Panc1 (cell line): Measurements from ENCODE around the gene SLC35F2. TPM values are rescaled to one million over a fixed set of nuclear protein-coding genes. Genes with fewer than 3 reads are reported as not detected.

Experiments used
- ATAC-seq: fragments of 200-7000 bp; cut with Tn5 transposase; 2 replicates; pipeline ENCODE4 v1.9.1; 2020; ENCODE audit warnings: mild to moderate bottlenecking, moderate library complexity
- BruUV-seq: library from RNA; stranded (reverse); fragments of 400-500 nt; replicated peaks from 2 replicates; lab custom pipeline; 2021; lab: Mats Ljungman, UMichigan
- CTCF ChIA-PET: fragments of 300-600 bp; sonication (Branson Sonifier 250); formaldehyde crosslinking; loops from one replicate; lab custom pipeline; 2022; ENCODE audit warnings: antibody characterized with exemption; lab: Charles Lee
- POLR2A ChIA-PET: fragments of 300-600 bp; sonication (Branson Sonifier 250); formaldehyde crosslinking; loops from one replicate; lab custom pipeline; 2022; ENCODE audit warnings: antibody characterized with exemption; lab: Charles Lee
- DNase-seq: peaks from one replicate; pipeline ENCODE4 v3.0.0-alpha.2; 2010; ENCODE audit warnings: low read depth, low spot score
- H3K27ac ChIP-seq: 2 replicates; pipeline ENCODE4 v1.5.1; 2011; ENCODE audit warnings: mild to moderate bottlenecking, low read length, inconsistent platforms
- H3K27me3 ChIP-seq: fragments of 200-500 bp; sonication (Bioruptor generic); 2 replicates; pipeline ENCODE4 v1.6.0; 2014; ENCODE audit warnings: low read length, inconsistent platforms; ENCODE audit not compliant: control insufficient read depth, insufficient read depth
- H3K36me3 ChIP-seq: fragments of 200-500 bp; sonication (Bioruptor generic); 2 replicates; pipeline ENCODE4 v1.5.1; 2014; ENCODE audit warnings: inconsistent platforms, mild to moderate bottlenecking, low read length, moderate library complexity; ENCODE audit not compliant: control insufficient read depth, insufficient read depth
- H3K4me1 ChIP-seq: 2 replicates; pipeline ENCODE4 v1.5.1; 2011; ENCODE audit warnings: inconsistent platforms, mild to moderate bottlenecking, low read length, moderate library complexity; ENCODE audit not compliant: control insufficient read depth, insufficient read depth
- H3K4me3 ChIP-seq, 2 experiments: 2 replicates each; pipeline ENCODE4 v1.5.1; 2011 to 2012; ENCODE audit warnings: low read depth in 2 of 2, low read length in 2 of 2, mild to moderate bottlenecking in 2 of 2, inconsistent platforms in 1 of 2, moderate library complexity in 1 of 2
- H3K9me3 ChIP-seq: fragments of 200-500 bp; sonication (Bioruptor generic); 2 replicates; pipeline ENCODE4 v1.5.1; 2014; ENCODE audit warnings: low read depth, mild to moderate bottlenecking, inconsistent platforms, low read length, moderate library complexity; ENCODE audit not compliant: control insufficient read depth, insufficient read depth
- POLR2AphosphoS5 ChIP-seq: IDR thresholded peaks from 2 replicates; pipeline ENCODE4 v1.6.1; 2012; ENCODE audit warnings: mild to moderate bottlenecking, low read depth, low read length, moderate library complexity
- SIN3A ChIP-seq: IDR thresholded peaks from 2 replicates; pipeline ENCODE4 v1.6.1; 2012; ENCODE audit warnings: low read depth, mild to moderate bottlenecking, low read length, moderate library complexity, borderline replicate concordance; ENCODE audit not compliant: insufficient read depth
- TCF7L2 ChIP-seq: IDR thresholded peaks from 2 replicates; pipeline ENCODE4 v1.6.1; 2011; ENCODE audit warnings: mild to moderate bottlenecking, low read depth, low read length, inconsistent platforms
- in situ Hi-C: cut with HindIII; loops from 2 replicates; pipeline ENCODE4 v1.10.0; 2016; ENCODE audit warnings: low sequenced_read_pairs, low pct_unique_long_range_greater_than_20kb
- intact Hi-C: fragments of 100-400 bp; cut with micrococcal nuclease; formaldehyde crosslinking; loops from one replicate; pipeline ENCODE4 v1.10.0; 2022; ENCODE audit not compliant: unreplicated experiment
- total RNA-seq: library from RNA; stranded (reverse); gene quantifications from one replicate; pipeline ENCODE4 v1.2.1, GENCODE V29; 2021; ENCODE audit not compliant: unreplicated experiment
- TF ChIP-seq, protein P1 (sequence below): fragments of 450-650 bp; IDR thresholded peaks from 2 replicates; pipeline ENCODE4 v1.5.1; 2017; ENCODE audit warnings: mild to moderate bottlenecking
- TF ChIP-seq, protein P2 (sequence below), 2 experiments: IDR thresholded peaks; 2 replicates each; pipeline ENCODE4 v1.6.1; 2011 to 2012; ENCODE audit warnings: low read depth in 2 of 2, control low read depth in 1 of 2, low read length in 1 of 2, mild to moderate bottlenecking in 1 of 2, moderate library complexity in 1 of 2; ENCODE audit not compliant: insufficient read depth in 1 of 2

The SLC35F2 gene
- total RNA-seq, 1 experiment from 2014 or later, result 89.4 TPM

DNA sequence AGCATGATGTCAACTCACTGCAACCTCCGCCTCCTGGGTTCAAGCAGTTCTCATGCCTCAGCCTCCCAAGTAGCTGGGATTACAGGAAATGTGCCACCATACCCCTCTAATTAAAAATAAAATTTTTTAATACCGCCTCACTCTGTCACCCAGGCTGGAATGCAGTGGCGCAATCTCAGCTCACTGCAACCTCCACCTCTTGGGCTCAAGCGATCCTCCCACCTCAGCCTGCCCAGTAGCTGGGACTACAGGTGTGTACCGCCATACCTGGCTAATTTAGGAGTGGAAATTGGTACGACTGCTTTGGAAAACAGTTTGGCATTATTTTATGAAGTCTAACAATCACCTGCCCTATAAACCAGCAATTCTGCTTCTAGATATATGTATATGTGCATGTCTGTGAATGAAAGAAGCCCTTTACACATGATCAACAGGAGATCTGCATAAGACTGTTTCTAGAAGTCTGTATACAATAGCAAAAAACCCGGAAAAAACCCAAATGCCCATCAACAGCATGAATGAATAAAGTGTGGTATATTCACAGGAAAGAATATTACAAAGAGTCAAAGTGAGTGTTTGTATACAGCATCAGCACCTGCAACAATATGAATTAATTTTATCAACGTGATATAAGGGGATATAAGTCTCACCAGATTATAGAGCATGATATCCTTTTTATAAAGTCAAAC, 16.0 kb downstream of the SLC35F2 start (continued):
- TF ChIP-seq, protein P1, sequence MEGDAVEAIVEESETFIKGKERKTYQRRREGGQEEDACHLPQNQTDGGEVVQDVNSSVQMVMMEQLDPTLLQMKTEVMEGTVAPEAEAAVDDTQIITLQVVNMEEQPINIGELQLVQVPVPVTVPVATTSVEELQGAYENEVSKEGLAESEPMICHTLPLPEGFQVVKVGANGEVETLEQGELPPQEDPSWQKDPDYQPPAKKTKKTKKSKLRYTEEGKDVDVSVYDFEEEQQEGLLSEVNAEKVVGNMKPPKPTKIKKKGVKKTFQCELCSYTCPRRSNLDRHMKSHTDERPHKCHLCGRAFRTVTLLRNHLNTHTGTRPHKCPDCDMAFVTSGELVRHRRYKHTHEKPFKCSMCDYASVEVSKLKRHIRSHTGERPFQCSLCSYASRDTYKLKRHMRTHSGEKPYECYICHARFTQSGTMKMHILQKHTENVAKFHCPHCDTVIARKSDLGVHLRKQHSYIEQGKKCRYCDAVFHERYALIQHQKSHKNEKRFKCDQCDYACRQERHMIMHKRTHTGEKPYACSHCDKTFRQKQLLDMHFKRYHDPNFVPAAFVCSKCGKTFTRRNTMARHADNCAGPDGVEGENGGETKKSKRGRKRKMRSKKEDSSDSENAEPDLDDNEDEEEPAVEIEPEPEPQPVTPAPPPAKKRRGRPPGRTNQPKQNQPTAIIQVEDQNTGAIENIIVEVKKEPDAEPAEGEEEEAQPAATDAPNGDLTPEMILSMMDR, result no peak

DNA sequence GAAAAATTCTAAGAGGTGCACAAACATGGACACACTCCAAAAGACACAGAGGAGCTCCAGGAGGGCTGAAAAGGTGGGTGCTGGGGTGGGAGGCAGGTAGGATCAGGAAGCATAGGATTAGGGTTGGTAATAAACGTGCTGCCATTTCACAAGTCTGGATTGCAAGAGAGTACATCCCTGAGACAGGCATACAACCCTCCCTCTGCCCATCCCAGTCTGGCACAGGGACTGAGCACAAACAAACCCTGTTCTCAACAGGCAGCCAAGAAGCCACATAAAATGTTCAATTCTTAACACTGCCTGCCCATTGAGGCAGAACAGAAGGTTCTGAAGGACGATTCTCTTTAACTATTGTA, 18.5 kb downstream of the SLC35F2 start:
- no peaks in the 10 kb centered on the region for H3K9me3 ChIP-seq
- peaks cover 86% of the 10 kb centered on the region for H3K4me1 ChIP-seq
- ATAC-seq (peak; percentile 54), DNase-seq (no peak)
- BruUV-seq, result TSS peak; percentile 74
- H3K4me3 ChIP-seq, result peak overlapping the region; percentile 27 to 45
- no peaks in the 10 kb centered on the region for H3K36me3 ChIP-seq
- intact Hi-C loops, result no loop called here
- H3K27ac ChIP-seq, result peak overlapping the region; percentile 100
- POLR2A ChIA-PET, result interaction anchor here (0.6 kb wide), 1 partner anchor 1589 kb away, joined by 3 read pairs; no protein-coding TSS in a partner anchor
- CTCF ChIA-PET, result no interaction called here
- TF ChIP-seq, protein P1, result no peak
- TF ChIP-seq POLR2AphosphoS5 (no peak), TCF7L2 (no peak)
- TF ChIP-seq, protein P2, sequence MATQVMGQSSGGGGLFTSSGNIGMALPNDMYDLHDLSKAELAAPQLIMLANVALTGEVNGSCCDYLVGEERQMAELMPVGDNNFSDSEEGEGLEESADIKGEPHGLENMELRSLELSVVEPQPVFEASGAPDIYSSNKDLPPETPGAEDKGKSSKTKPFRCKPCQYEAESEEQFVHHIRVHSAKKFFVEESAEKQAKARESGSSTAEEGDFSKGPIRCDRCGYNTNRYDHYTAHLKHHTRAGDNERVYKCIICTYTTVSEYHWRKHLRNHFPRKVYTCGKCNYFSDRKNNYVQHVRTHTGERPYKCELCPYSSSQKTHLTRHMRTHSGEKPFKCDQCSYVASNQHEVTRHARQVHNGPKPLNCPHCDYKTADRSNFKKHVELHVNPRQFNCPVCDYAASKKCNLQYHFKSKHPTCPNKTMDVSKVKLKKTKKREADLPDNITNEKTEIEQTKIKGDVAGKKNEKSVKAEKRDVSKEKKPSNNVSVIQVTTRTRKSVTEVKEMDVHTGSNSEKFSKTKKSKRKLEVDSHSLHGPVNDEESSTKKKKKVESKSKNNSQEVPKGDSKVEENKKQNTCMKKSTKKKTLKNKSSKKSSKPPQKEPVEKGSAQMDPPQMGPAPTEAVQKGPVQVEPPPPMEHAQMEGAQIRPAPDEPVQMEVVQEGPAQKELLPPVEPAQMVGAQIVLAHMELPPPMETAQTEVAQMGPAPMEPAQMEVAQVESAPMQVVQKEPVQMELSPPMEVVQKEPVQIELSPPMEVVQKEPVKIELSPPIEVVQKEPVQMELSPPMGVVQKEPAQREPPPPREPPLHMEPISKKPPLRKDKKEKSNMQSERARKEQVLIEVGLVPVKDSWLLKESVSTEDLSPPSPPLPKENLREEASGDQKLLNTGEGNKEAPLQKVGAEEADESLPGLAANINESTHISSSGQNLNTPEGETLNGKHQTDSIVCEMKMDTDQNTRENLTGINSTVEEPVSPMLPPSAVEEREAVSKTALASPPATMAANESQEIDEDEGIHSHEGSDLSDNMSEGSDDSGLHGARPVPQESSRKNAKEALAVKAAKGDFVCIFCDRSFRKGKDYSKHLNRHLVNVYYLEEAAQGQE (IDR thresholded peaks at IDR 0.05; ENCODE audit: insufficient read depth in 1 of 2, low read depth in 2 of 2, low read length in 1 of 2), result no peak
- H3K27me3 ChIP-seq, result no peaks in the 10 kb centered on the region
- in situ Hi-C loops, result no loop called here

DNA sequence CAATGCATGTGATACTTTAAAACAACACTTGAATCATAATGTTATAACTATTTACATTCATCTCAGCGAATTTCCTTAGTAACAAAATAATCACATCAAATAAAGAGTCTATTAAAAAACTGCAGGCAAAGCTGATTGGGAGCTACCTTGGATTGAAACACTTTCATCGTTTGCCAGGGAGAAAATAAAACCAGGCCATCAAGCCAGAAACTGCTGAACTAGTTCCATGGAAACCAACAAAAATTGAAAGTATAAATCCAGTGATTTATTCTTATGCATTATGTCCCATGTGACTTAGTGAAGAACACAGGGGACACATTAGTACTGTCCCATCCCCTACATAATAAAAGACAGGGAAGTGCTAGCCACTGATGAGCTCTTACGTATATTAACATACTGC, 21.7 kb downstream of the SLC35F2 start:
- CTCF ChIA-PET, result no interaction called here
- in situ Hi-C loops (no loop called here), intact Hi-C loops (no loop called here)
- no peak for DNase-seq
- no peaks in the 10 kb centered on the region for H3K9me3 ChIP-seq
- no peaks in the 10 kb centered on the region for H3K27me3 ChIP-seq
- ATAC-seq, result no peak
- TF ChIP-seq SIN3A, result no peak
- TF ChIP-seq TCF7L2, result peak; percentile 49; the same call in 1 of the 2 replicates
- no TSS peak for BruUV-seq
- H3K4me1 ChIP-seq, result peaks cover 91% of the 10 kb centered on the region
- no peak overlapping the region for H3K4me3 ChIP-seq
- H3K27ac ChIP-seq, result peak overlapping the region; percentile 80
- POLR2A ChIA-PET, result no interaction called here
- no peaks in the 10 kb centered on the region for H3K36me3 ChIP-seq
